Measurements from ENCODE around the gene EYS. TPM values are rescaled to one million over a fixed set of nuclear protein-coding genes. Genes with fewer than 3 reads are reported as not detected.

EYS gene
- total RNA-seq, 1 donor from 2014 or later, result not detected

- DNase-seq (ENCODE audit: extremely low spot score, unreplicated experiment), result no peak
- TF ChIP-seq CTCF (IDR thresholded peaks at IDR 0.05), result no peak
- no peak overlapping the region for H3K27ac Mint-ChIP-seq (ENCODE audit: unreplicated experiment)
- no peaks in the 10 kb centered on the region for H3K36me3 Mint-ChIP-seq (ENCODE audit: unreplicated experiment)
- H3K4me3 Mint-ChIP-seq (ENCODE audit: unreplicated experiment), result no peak overlapping the region
- H3K27me3 Mint-ChIP-seq (ENCODE audit: unreplicated experiment), result no peaks in the 10 kb centered on the region
- peaks cover 4% of the 10 kb centered on the region for H3K9me3 Mint-ChIP-seq (ENCODE audit: unreplicated experiment)
- no peaks in the 10 kb centered on the region for H3K4me1 Mint-ChIP-seq (ENCODE audit: unreplicated experiment)
Observed at GRCh38 chr6:64665137-64665536, 1041.9 kb downstream of the EYS start.

- H3K4me1 Mint-ChIP-seq (ENCODE audit: unreplicated experiment), result no peaks in the 10 kb centered on the region
- no peak overlapping the region for H3K27ac Mint-ChIP-seq (ENCODE audit: unreplicated experiment)
- no peaks in the 10 kb centered on the region for H3K27me3 Mint-ChIP-seq (ENCODE audit: unreplicated experiment)
- H3K36me3 Mint-ChIP-seq (ENCODE audit: unreplicated experiment), result no peaks in the 10 kb centered on the region
- H3K9me3 Mint-ChIP-seq (ENCODE audit: unreplicated experiment), result peaks cover 4% of the 10 kb centered on the region
- H3K4me3 Mint-ChIP-seq (ENCODE audit: unreplicated experiment), result no peak overlapping the region
- TF ChIP-seq CTCF (IDR thresholded peaks at IDR 0.05), result no peak
- no peak for DNase-seq (ENCODE audit: extremely low spot score, unreplicated experiment)
Observed at GRCh38 chr6:64664480-64664879, 1042.5 kb downstream of the EYS start.

GRCh38 chr6:64644024-64644423, 1063.0 kb downstream of the EYS start:
- Mint-ChIP-seq H3K4me1 (ENCODE audit: unreplicated experiment) (no peaks in the 10 kb centered on the region), H3K4me3 (ENCODE audit: unreplicated experiment) (no peak overlapping the region), H3K9me3 (ENCODE audit: unreplicated experiment) (peaks cover 5% of the 10 kb centered on the region), H3K36me3 (ENCODE audit: unreplicated experiment) (no peaks in the 10 kb centered on the region), H3K27ac (ENCODE audit: unreplicated experiment) (no peak overlapping the region), H3K27me3 (ENCODE audit: unreplicated experiment) (peaks cover 7% of the 10 kb centered on the region)
- no peak for DNase-seq (ENCODE audit: extremely low spot score, unreplicated experiment)
- no peak for TF ChIP-seq CTCF (IDR thresholded peaks at IDR 0.05)

GRCh38 chr6:64630901-64631300, 1076.1 kb downstream of the EYS start:
- Mint-ChIP-seq H3K4me3 (ENCODE audit: unreplicated experiment) (no peak overlapping the region), H3K36me3 (ENCODE audit: unreplicated experiment) (no peaks in the 10 kb centered on the region), H3K4me1 (ENCODE audit: unreplicated experiment) (no peaks in the 10 kb centered on the region), H3K9me3 (ENCODE audit: unreplicated experiment) (peaks cover 2% of the 10 kb centered on the region), H3K27ac (ENCODE audit: unreplicated experiment) (no peak overlapping the region), H3K27me3 (ENCODE audit: unreplicated experiment) (peaks cover 18% of the 10 kb centered on the region)
- TF ChIP-seq CTCF (IDR thresholded peaks at IDR 0.05), result no peak
- no peak for DNase-seq (ENCODE audit: extremely low spot score, unreplicated experiment)

GRCh38 chr6:64622944-64623343, 1084.1 kb downstream of the EYS start:
- DNase-seq (ENCODE audit: extremely low spot score, unreplicated experiment), result no peak

More at GRCh38 chr6:64622944-64623343, 1084.1 kb downstream of the EYS start:
- H3K9me3 Mint-ChIP-seq (ENCODE audit: unreplicated experiment), result no peaks in the 10 kb centered on the region
- H3K4me3 Mint-ChIP-seq (ENCODE audit: unreplicated experiment), result no peak overlapping the region
- no peaks in the 10 kb centered on the region for H3K4me1 Mint-ChIP-seq (ENCODE audit: unreplicated experiment)
- TF ChIP-seq CTCF (IDR thresholded peaks at IDR 0.05), result no peak
- no peak overlapping the region for H3K27ac Mint-ChIP-seq (ENCODE audit: unreplicated experiment)
- H3K27me3 Mint-ChIP-seq (ENCODE audit: unreplicated experiment), result peaks cover 14% of the 10 kb centered on the region
- no peaks in the 10 kb centered on the region for H3K36me3 Mint-ChIP-seq (ENCODE audit: unreplicated experiment)
